ENCODE measurements around the gene SACS. TPM values are rescaled to one million over a fixed set of nuclear protein-coding genes. Genes with fewer than 3 reads are reported as not detected.

Gene SACS
- total RNA-seq, 1 donor from 2014 or later: 9.4 TPM

GRCh38 chr13:23399347-23399746, 34.2 kb downstream of the SACS start:
- H3K27ac ChIP-seq (replicated peaks): no peak overlapping the region
- no peak overlapping the region for H3K4me3 ChIP-seq
- no peak for TF ChIP-seq CTCF (IDR thresholded peaks at IDR 0.05; ENCODE audit: borderline replicate concordance)
- DNase-seq: no peak
- intact Hi-C loops (cut with micrococcal nuclease): no loop called here
- H3K27me3 ChIP-seq (ENCODE audit: low read depth): no peaks in the 10 kb centered on the region
- no peaks in the 10 kb centered on the region for H3K36me3 ChIP-seq
- H3K9me3 ChIP-seq (replicated peaks): peaks cover 4% of the 10 kb centered on the region
- H3K4me1 ChIP-seq: no peaks in the 10 kb centered on the region

- no peaks in the 10 kb centered on the region for H3K27me3 ChIP-seq (ENCODE audit: low read depth)
- H3K36me3 ChIP-seq: no peaks in the 10 kb centered on the region
- peaks cover 4% of the 10 kb centered on the region for H3K9me3 ChIP-seq (replicated peaks)
- intact Hi-C loops (cut with micrococcal nuclease): no loop called here
- H3K27ac ChIP-seq (replicated peaks): no peak overlapping the region
- DNase-seq: no peak
- H3K4me1 ChIP-seq: peaks cover 8% of the 10 kb centered on the region
- TF ChIP-seq CTCF (IDR thresholded peaks at IDR 0.05; ENCODE audit: borderline replicate concordance): no peak
- H3K4me3 ChIP-seq: no peak overlapping the region
Observed at GRCh38 chr13:23394821-23395220, 38.7 kb downstream of the SACS start.

- Histone ChIP-seq H3K9me3 (replicated peaks) (no peaks in the 10 kb centered on the region), H3K36me3 (no peaks in the 10 kb centered on the region), H3K4me1 (peaks cover 21% of the 10 kb centered on the region), H3K27me3 (ENCODE audit: low read depth) (no peaks in the 10 kb centered on the region), H3K27ac (replicated peaks) (no peak overlapping the region), H3K4me3 (no peak overlapping the region)
- TF ChIP-seq CTCF (IDR thresholded peaks at IDR 0.05; ENCODE audit: borderline replicate concordance): no peak
- no peak for DNase-seq
- intact Hi-C loops (cut with micrococcal nuclease): no loop called here
Observed at GRCh38 chr13:23392925-23393645, 40.4 kb downstream of the SACS start.

- Histone ChIP-seq H3K9me3 (replicated peaks) (no peaks in the 10 kb centered on the region), H3K4me3 (no peak overlapping the region), H3K27ac (replicated peaks) (no peak overlapping the region), H3K36me3 (no peaks in the 10 kb centered on the region), H3K4me1 (peaks cover 21% of the 10 kb centered on the region), H3K27me3 (ENCODE audit: low read depth) (no peaks in the 10 kb centered on the region)
- no peak for DNase-seq
- intact Hi-C loops (cut with micrococcal nuclease): no loop called here
- no peak for TF ChIP-seq CTCF (IDR thresholded peaks at IDR 0.05; ENCODE audit: borderline replicate concordance)
Observed at GRCh38 chr13:23392313-23392712, 41.2 kb downstream of the SACS start.

GRCh38 chr13:23391752-23392151, 41.8 kb downstream of the SACS start:
- no peak for TF ChIP-seq CTCF (IDR thresholded peaks at IDR 0.05; ENCODE audit: borderline replicate concordance)
- H3K4me1 ChIP-seq: peaks cover 21% of the 10 kb centered on the region
- intact Hi-C loops (cut with micrococcal nuclease): no loop called here
- no peak overlapping the region for H3K4me3 ChIP-seq
- no peaks in the 10 kb centered on the region for H3K9me3 ChIP-seq (replicated peaks)
- no peak for DNase-seq
- H3K36me3 ChIP-seq: no peaks in the 10 kb centered on the region
- no peak overlapping the region for H3K27ac ChIP-seq (replicated peaks)
- H3K27me3 ChIP-seq (ENCODE audit: low read depth): no peaks in the 10 kb centered on the region

Measured in left ventricle myocardium inferior (tissue), 1 donor.